GM23248 (cell line): ENCODE results near the gene ARSJ. TPM values are rescaled to one million over a fixed set of nuclear protein-coding genes. Genes with fewer than 3 reads are reported as not detected.

Source experiments
- DNase-seq: peaks from one replicate; pipeline ENCODE4 v3.0.0-alpha.2; 2015
- H2AFZ ChIP-seq: fragments of 200-600 bp; sonication (generic); 2 replicates; pipeline ENCODE4 v1.6.1; 2016; ENCODE audit warnings: antibody characterized with exemption
- H3F3A ChIP-seq: fragments of 200-600 bp; sonication (generic); 2 replicates; pipeline ENCODE4 v1.6.1; 2016; ENCODE audit warnings: mild to moderate bottlenecking, antibody characterized with exemption, mixed run types; ENCODE audit not compliant: insufficient read depth
- H3K27ac ChIP-seq: fragments of 200-600 bp; sonication (generic); 2 replicates; pipeline ENCODE4 v1.5.1; 2016; ENCODE audit warnings: mild to moderate bottlenecking
- H3K27me3 ChIP-seq: fragments of 200-600 bp; sonication (generic); replicated peaks from 2 replicates; pipeline ENCODE4 v1.6.1; 2016; ENCODE audit warnings: mild to moderate bottlenecking; ENCODE audit not compliant: insufficient read depth
- H3K36me3 ChIP-seq: fragments of 200-600 bp; sonication (generic); 2 replicates; pipeline ENCODE4 v1.6.1; 2016; ENCODE audit warnings: low read depth, mild to moderate bottlenecking
- H3K4me1 ChIP-seq: fragments of 200-600 bp; sonication (generic); 2 replicates; pipeline ENCODE4 v1.6.1; 2016; ENCODE audit warnings: mild to moderate bottlenecking; ENCODE audit not compliant: insufficient read depth
- H3K4me2 ChIP-seq: fragments of 200-600 bp; sonication (generic); one replicate; pipeline ENCODE4 v1.6.1; 2016; ENCODE audit warnings: mild to moderate bottlenecking; ENCODE audit not compliant: unreplicated experiment
- H3K4me3 ChIP-seq: fragments of 200-600 bp; sonication (generic); 2 replicates; pipeline ENCODE4 v1.5.1; 2016; ENCODE audit warnings: mild to moderate bottlenecking
- H3K79me2 ChIP-seq: fragments of 200-600 bp; sonication (generic); 2 replicates; pipeline ENCODE4 v1.6.1; 2016; ENCODE audit warnings: mild to moderate bottlenecking; ENCODE audit not compliant: insufficient read depth
- H3K9ac ChIP-seq: fragments of 200-600 bp; sonication (generic); 2 replicates; pipeline ENCODE4 v1.6.1; 2016; ENCODE audit warnings: mild to moderate bottlenecking
- H3K9me2 ChIP-seq: fragments of 200-600 bp; sonication (generic); 2 replicates; pipeline ENCODE4 v1.6.1; 2016; ENCODE audit warnings: mixed run types, mild to moderate bottlenecking, moderate library complexity; ENCODE audit not compliant: insufficient read depth
- H3K9me3 ChIP-seq: fragments of 200-600 bp; sonication (generic); one replicate; pipeline ENCODE4 v1.6.1; 2017; ENCODE audit warnings: low read depth
- H4K20me1 ChIP-seq: fragments of 200-600 bp; sonication (generic); 2 replicates; pipeline ENCODE4 v1.6.0; 2016; ENCODE audit not compliant: insufficient read depth
- EZH2 ChIP-seq: fragments of 200-600 bp; sonication (generic); IDR thresholded peaks from 2 replicates; pipeline ENCODE4 v1.6.1; 2018; ENCODE audit warnings: antibody characterized with exemption, mild to moderate bottlenecking; ENCODE audit not compliant: insufficient read depth, poor library complexity, severe bottlenecking
- EZH2phosphoT487 ChIP-seq: fragments of 200-600 bp; sonication (generic); IDR thresholded peaks from 2 replicates; pipeline ENCODE4 v1.6.1; 2018; ENCODE audit warnings: antibody characterized with exemption, moderate library complexity, mild to moderate bottlenecking, low read depth; ENCODE audit not compliant: insufficient read depth
- WGBS, 2 experiments: methylation state at CpG; one replicate each; pipeline ENCODE4 v1.1.6; 2015 to 2017; ENCODE audit warnings: low lambda C conversion rate in 2 of 2, low coverage in 1 of 2; ENCODE audit errors: missing lambda C conversion rate in 2 of 2; 5-methylcytosine and 5-hydroxymethylcytosine counted together
- in situ Hi-C: fragments of 300-500 bp; cut with MboI; formaldehyde crosslinking; loops from 2 replicates; pipeline ENCODE4 v1.15.0; 2020
- polyA plus RNA-seq: library from polyadenylated mRNA; unstranded; fragments of >200 nt; fragmentation: Nextera tagmentation; extraction: Ambion mirVana; gene quantifications from 2 replicates; pipeline ENCODE4 v1.2.1, GENCODE V29; 2016
- total RNA-seq: library from RNA; depleted of rRNA; stranded (reverse); fragments of >200 nt; shearing (Covaris generic); gene quantifications from 2 replicates; pipeline ENCODE4 v1.2.3, GENCODE V29; 2014

ARSJ gene
- total and polyA plus RNA-seq, 2 experiments from 2014 or later = 32.2 to 33.7 TPM

GRCh38 chr4:113901994-113902787 lies 77.3 kb downstream of the ARSJ start:
- peaks cover 21% of the 10 kb centered on the region for H3K36me3 ChIP-seq
- no peak overlapping the region for H3K9ac ChIP-seq
- no peak for DNase-seq
- no peaks in the 10 kb centered on the region for H3K9me2 ChIP-seq
- H3K4me1 ChIP-seq = no peaks in the 10 kb centered on the region
- H3K79me2 ChIP-seq = peaks cover 27% of the 10 kb centered on the region
- H3F3A ChIP-seq = no peaks in the 10 kb centered on the region
- in situ Hi-C loops = no loop called here
- no peaks in the 10 kb centered on the region for H4K20me1 ChIP-seq
- H3K27ac ChIP-seq = no peak overlapping the region
- no peaks in the 10 kb centered on the region for H3K9me3 ChIP-seq
- 95 to 97% methylated on average over 13 of the region's 13 CpGs for WGBS, 2 experiments
- H2AFZ ChIP-seq = no peak overlapping the region
- no peaks in the 10 kb centered on the region for H3K27me3 ChIP-seq
- TF ChIP-seq EZH2 (no peak), EZH2phosphoT487 (no peak)
- no peak overlapping the region for H3K4me3 ChIP-seq
- H3K4me2 ChIP-seq = no peak overlapping the region

DNA sequence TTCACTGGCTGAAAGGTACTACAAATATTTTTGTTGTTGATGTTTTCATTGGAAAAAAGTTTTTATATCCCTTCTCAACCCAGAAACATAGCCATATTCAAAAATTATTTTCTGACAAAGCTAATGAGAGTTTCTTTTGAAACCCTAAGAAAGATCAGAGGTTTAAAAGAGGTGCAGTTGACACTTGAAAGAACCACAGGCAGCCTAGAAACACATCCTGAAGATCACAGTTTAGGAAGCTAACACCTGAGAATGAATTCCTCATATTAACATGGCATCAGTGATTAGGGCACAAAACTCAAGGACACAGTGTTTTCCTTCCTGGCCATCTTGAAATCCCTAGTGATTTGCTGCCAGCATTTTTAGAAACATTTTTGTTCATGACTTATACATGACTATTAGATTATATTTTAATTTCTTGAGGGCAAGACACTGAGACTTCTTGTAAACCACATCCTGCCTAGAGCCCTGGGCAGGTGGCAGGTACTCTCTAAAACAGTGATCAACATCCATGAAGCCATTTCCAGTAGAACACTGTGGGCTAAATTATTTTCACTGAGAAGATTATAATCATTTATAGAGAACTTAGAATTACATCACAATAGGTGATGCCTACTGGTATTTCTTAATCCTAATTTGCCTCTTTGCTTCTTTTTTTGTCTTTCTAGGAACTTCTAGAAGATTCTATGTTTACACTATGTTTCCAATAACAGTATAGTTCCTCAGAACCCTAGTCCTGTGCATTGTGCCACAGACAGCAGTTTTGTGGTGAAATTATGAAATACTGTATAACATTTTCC lies 80.0 kb downstream of the ARSJ start:
- no peak overlapping the region for H3K27ac ChIP-seq
- no peaks in the 10 kb centered on the region for H3K9me2 ChIP-seq
- H4K20me1 ChIP-seq = no peaks in the 10 kb centered on the region
- no peaks in the 10 kb centered on the region for H3K27me3 ChIP-seq
- H3K9ac ChIP-seq = no peak overlapping the region
- H3F3A ChIP-seq = no peaks in the 10 kb centered on the region
- no peak overlapping the region for H2AFZ ChIP-seq
- no peak for DNase-seq
- peaks cover 7% of the 10 kb centered on the region; the same call in 1 of the 2 replicates for H3K79me2 ChIP-seq
- peaks cover 26% of the 10 kb centered on the region for H3K36me3 ChIP-seq
- no peaks in the 10 kb centered on the region for H3K4me1 ChIP-seq
- no peak overlapping the region for H3K4me3 ChIP-seq
- TF ChIP-seq EZH2 = no peak
- no peak for TF ChIP-seq EZH2phosphoT487
- H3K4me2 ChIP-seq = no peak overlapping the region
- in situ Hi-C loops = no loop called here
- H3K9me3 ChIP-seq = no peaks in the 10 kb centered on the region

- H4K20me1 ChIP-seq = no peaks in the 10 kb centered on the region
- peaks cover 7% of the 10 kb centered on the region; the same call in 1 of the 2 replicates for H3F3A ChIP-seq
- no peaks in the 10 kb centered on the region for H3K9me3 ChIP-seq
- DNase-seq = peak; percentile 33
- no peaks in the 10 kb centered on the region for H3K4me1 ChIP-seq
- H3K27ac ChIP-seq = no peak overlapping the region
- no peaks in the 10 kb centered on the region for H3K79me2 ChIP-seq
- TF ChIP-seq EZH2 = no peak
- TF ChIP-seq EZH2phosphoT487 = no peak
- no peak overlapping the region for H2AFZ ChIP-seq
- H3K4me3 ChIP-seq = no peak overlapping the region
- H3K4me2 ChIP-seq = no peak overlapping the region
- no peaks in the 10 kb centered on the region for H3K9me2 ChIP-seq
- in situ Hi-C loops = no loop called here
- 0 out of 2 replicates have a peak, but pooled peaks cover 8% of the 10 kb centered on the region for H3K36me3 ChIP-seq
- no peaks in the 10 kb centered on the region for H3K27me3 ChIP-seq
- no peak overlapping the region for H3K9ac ChIP-seq
These were observed 85.9 kb downstream of the ARSJ start for GRCh38 chr4:113893546-113893945.

DNA sequence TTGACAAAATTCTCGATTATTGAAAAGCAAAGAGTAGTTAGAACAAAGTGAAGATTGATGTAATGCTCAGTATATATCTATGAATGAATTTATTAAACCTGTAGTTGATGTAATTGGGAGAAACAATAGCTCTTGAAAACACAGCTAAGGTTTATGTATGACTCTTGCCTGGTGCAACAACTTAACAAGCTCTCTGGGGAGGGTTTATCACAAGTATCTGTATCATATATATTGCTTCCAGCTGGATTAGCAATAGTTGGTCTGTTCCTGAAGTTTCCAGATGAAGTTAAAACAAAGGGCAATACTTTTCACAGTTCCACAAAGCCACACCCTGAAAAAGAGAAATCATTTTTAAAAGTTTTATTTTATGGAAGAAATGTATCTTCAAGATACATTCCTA lies 91.4 kb downstream of the ARSJ start:
- H3K27ac ChIP-seq = no peak overlapping the region
- H3K9me3 ChIP-seq = no peaks in the 10 kb centered on the region
- H3K9ac ChIP-seq = no peak overlapping the region
- no peaks in the 10 kb centered on the region for H3K36me3 ChIP-seq
- no peak for DNase-seq
- in situ Hi-C loops = no loop called here
- H3F3A ChIP-seq = peaks cover 12% of the 10 kb centered on the region; the same call in 1 of the 2 replicates
- no peaks in the 10 kb centered on the region for H3K79me2 ChIP-seq
- TF ChIP-seq EZH2 = no peak
- TF ChIP-seq EZH2phosphoT487 = no peak
- no peaks in the 10 kb centered on the region for H3K27me3 ChIP-seq
- no peak overlapping the region for H3K4me3 ChIP-seq
- H3K4me1 ChIP-seq = peaks cover 2% of the 10 kb centered on the region; the same call in 1 of the 2 replicates
- H4K20me1 ChIP-seq = no peaks in the 10 kb centered on the region
- no peak overlapping the region for H2AFZ ChIP-seq
- H3K9me2 ChIP-seq = no peaks in the 10 kb centered on the region
- no peak overlapping the region for H3K4me2 ChIP-seq
- 48 to 63% methylated on average over 1 of the region's 1 CpG for WGBS, 2 experiments
